Spinal cord (tissue), 10 donors: Measurements from ENCODE around the gene PLEKHG1. TPM values are rescaled to one million over a fixed set of nuclear protein-coding genes. Genes with fewer than 3 reads are reported as not detected.
A peak's percentile ranks its signal among the peaks of the same experiment; 100 is the strongest.

Experiments
- DNase-seq, 6 donors: peaks; one replicate each; pipeline versions ENCODE4 v3.0.0 to v3.0.0-alpha.2; 2013 to 2015; ENCODE audit warnings: low spot score in 6 of 6, low read depth in 4 of 6
- H3K27ac ChIP-seq: one replicate; pipeline ENCODE4 v1.5.1; 2013; ENCODE audit warnings: low read depth, low read length, control low read depth
- H3K27me3 ChIP-seq: one replicate; pipeline ENCODE4 v1.6.1; 2013; ENCODE audit warnings: low read length; ENCODE audit not compliant: control insufficient read depth, insufficient read depth
- H3K36me3 ChIP-seq: one replicate; pipeline ENCODE4 v1.6.1; 2013; ENCODE audit warnings: low read length; ENCODE audit not compliant: control insufficient read depth, insufficient read depth
- H3K4me1 ChIP-seq: one replicate; pipeline ENCODE4 v1.6.1; 2013; ENCODE audit warnings: low read length; ENCODE audit not compliant: control insufficient read depth, insufficient read depth
- H3K4me3 ChIP-seq: one replicate; pipeline ENCODE4 v1.5.1; 2013; ENCODE audit warnings: low read depth, low read length, control low read depth
- H3K9me3 ChIP-seq: one replicate; pipeline ENCODE4 v1.6.1; 2013; ENCODE audit warnings: low read length; ENCODE audit not compliant: control insufficient read depth, insufficient read depth
- WGBS: methylation state at CpG from one replicate; pipeline ENCODE4 v1.1.5; 2013; ENCODE audit warnings: missing lambda C conversion rate; ENCODE audit not compliant: insufficient coverage; 5-methylcytosine and 5-hydroxymethylcytosine counted together
- polyA plus RNA-seq, 2 donors: library from polyadenylated mRNA; unstranded; fragments of 120-200 nt; gene quantifications; one replicate each; pipeline ENCODE4 v1.2.1, GENCODE V29; 2013; ENCODE audit not compliant: insufficient read length in 2 of 2
- total RNA-seq, 2 donors: library from RNA; depleted of rRNA in 1 of 2; stranded (reverse); fragments of 120-200 nt in 1 of 2; fragments of >200 nt in 1 of 2; gene quantifications; one replicate each; pipeline versions ENCODE4 v1.2.3 to v1.2.4, GENCODE V29; 2013 to 2014
- donor health status: healthy.

Gene PLEKHG1
- total and polyA plus RNA-seq, 4 donors: 22.7 to 34.4 (median 28.9) TPM

DNA sequence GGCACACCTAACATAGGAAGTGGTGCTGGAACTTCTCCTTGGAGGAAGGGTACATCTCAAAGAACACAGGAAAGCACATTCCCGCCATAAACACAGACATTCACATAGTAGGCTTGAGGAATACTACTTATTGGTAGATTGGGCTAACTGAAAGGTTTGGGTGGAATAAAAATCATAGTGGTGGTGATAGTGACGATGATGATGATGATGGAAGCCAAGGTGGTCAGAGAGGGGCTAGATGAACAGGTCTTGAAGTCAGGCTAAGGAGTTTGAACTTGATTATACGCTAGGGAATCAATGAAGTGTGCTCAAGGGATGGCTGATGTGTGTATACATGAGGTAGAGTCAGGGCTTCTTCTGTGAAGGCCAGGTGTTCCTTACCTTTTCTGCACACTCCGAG is 12.0 kb upstream of the PLEKHG1 start:
- WGBS: 52% methylated on average over 2 of the region's 4 CpGs
- Histone ChIP-seq H3K27ac (no peak overlapping the region), H3K9me3 (no peaks in the 10 kb centered on the region), H3K4me1 (peaks cover 2% of the 10 kb centered on the region), H3K4me3 (no peak overlapping the region), H3K36me3 (no peaks in the 10 kb centered on the region), H3K27me3 (no peaks in the 10 kb centered on the region)
- DNase-seq: no peak

- DNase-seq: no peak
- Histone ChIP-seq H3K4me3 (no peak overlapping the region), H3K36me3 (no peaks in the 10 kb centered on the region), H3K4me1 (peaks cover 2% of the 10 kb centered on the region), H3K27ac (no peak overlapping the region), H3K27me3 (no peaks in the 10 kb centered on the region), H3K9me3 (no peaks in the 10 kb centered on the region)
- 53% methylated on average over 3 of the region's 9 CpGs for WGBS
Observed at GRCh38 chr6:150588888-150589499, 10.7 kb upstream of the PLEKHG1 start.

- Histone ChIP-seq H3K4me3 (no peak overlapping the region), H3K4me1 (peaks cover 2% of the 10 kb centered on the region), H3K27ac (no peak overlapping the region), H3K27me3 (no peaks in the 10 kb centered on the region), H3K9me3 (no peaks in the 10 kb centered on the region), H3K36me3 (no peaks in the 10 kb centered on the region)
- DNase-seq: no peak
Observed at GRCh38 chr6:150589852-150590251, 9.8 kb upstream of the PLEKHG1 start.

DNA sequence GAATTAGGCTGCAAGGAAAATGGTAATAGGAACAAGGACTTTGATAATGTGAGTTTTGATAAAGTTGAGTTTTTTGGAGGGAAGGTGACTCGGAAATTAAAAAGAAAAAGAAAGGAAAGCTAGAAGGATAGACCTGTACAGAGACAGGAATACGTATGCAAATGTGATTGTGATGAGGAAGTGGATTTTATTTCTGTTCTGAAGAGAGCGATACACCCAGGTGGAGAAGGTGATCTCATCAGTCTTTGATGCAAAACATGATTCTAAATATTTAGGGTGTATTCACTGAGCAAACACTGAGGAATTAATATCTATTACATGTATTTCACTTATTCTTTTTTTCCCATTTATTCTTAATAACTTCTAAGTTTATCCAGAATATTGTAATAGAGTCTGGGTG is 9.2 kb upstream of the PLEKHG1 start:
- no peak overlapping the region for H3K27ac ChIP-seq
- no peaks in the 10 kb centered on the region for H3K27me3 ChIP-seq
- no peaks in the 10 kb centered on the region for H3K9me3 ChIP-seq
- H3K4me1 ChIP-seq: peaks cover 2% of the 10 kb centered on the region
- WGBS: 100% methylated on average over 2 of the region's 3 CpGs
- H3K36me3 ChIP-seq: no peaks in the 10 kb centered on the region
- DNase-seq: no peak
- no peak overlapping the region for H3K4me3 ChIP-seq

GRCh38 chr6:150592377-150592995 is 7.2 kb upstream of the PLEKHG1 start:
- Histone ChIP-seq H3K27me3 (no peaks in the 10 kb centered on the region), H3K4me1 (peaks cover 2% of the 10 kb centered on the region), H3K27ac (no peak overlapping the region), H3K9me3 (no peaks in the 10 kb centered on the region), H3K36me3 (no peaks in the 10 kb centered on the region), H3K4me3 (no peak overlapping the region)
- 100% methylated on average over 2 of the region's 5 CpGs for WGBS
- no peak for DNase-seq

- Histone ChIP-seq H3K4me3 (no peak overlapping the region), H3K27ac (no peak overlapping the region), H3K4me1 (peaks cover 2% of the 10 kb centered on the region), H3K27me3 (no peaks in the 10 kb centered on the region), H3K9me3 (no peaks in the 10 kb centered on the region), H3K36me3 (no peaks in the 10 kb centered on the region)
- DNase-seq: no peak
- 92% methylated on average over 2 of the region's 4 CpGs for WGBS
Observed at GRCh38 chr6:150593119-150593518, 6.6 kb upstream of the PLEKHG1 start.

GRCh38 chr6:150596439-150596838 is 3.2 kb upstream of the PLEKHG1 start:
- WGBS: 93% methylated on average over 3 of the region's 7 CpGs
- DNase-seq: no peak
- Histone ChIP-seq H3K4me3 (no peak overlapping the region), H3K36me3 (no peaks in the 10 kb centered on the region), H3K27ac (no peak overlapping the region), H3K4me1 (no peaks in the 10 kb centered on the region), H3K9me3 (no peaks in the 10 kb centered on the region), H3K27me3 (peaks cover 2% of the 10 kb centered on the region)

- Histone ChIP-seq H3K27ac (no peak overlapping the region), H3K27me3 (peaks cover 5% of the 10 kb centered on the region), H3K4me1 (peaks cover 3% of the 10 kb centered on the region), H3K36me3 (no peaks in the 10 kb centered on the region), H3K4me3 (no peak overlapping the region), H3K9me3 (no peaks in the 10 kb centered on the region)
- 80% methylated on average over 1 of the region's 4 CpGs for WGBS
- DNase-seq: no peak
Observed at GRCh38 chr6:150598401-150598800, 1.3 kb upstream of the PLEKHG1 start.

DNA sequence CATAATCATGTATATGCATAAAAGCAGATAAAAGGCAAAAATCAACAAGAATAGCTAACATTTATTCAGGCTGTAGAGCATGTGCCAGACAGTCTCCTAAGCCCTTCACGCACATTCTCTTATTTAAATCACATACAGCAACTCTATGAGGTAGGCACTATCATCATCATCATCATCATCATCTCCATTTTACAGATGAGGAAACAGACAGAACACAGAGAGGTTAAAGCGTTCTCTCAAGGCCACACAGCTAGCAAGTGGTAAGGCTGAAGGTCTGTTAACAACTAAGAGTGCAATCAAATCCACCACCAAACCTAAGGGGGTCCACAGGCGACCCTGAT is 857 bp upstream of the PLEKHG1 start:
- H3K36me3 ChIP-seq: no peaks in the 10 kb centered on the region
- H3K27ac ChIP-seq: no peak overlapping the region
- peaks cover 3% of the 10 kb centered on the region for H3K4me1 ChIP-seq
- no peaks in the 10 kb centered on the region for H3K9me3 ChIP-seq
- no CpG with 5 or more reads among the region's 3 CpGs for WGBS
- DNase-seq: no peak
- H3K27me3 ChIP-seq: peaks cover 5% of the 10 kb centered on the region
- peak overlapping the region; percentile 83 for H3K4me3 ChIP-seq

- Histone ChIP-seq H3K4me1 (peaks cover 3% of the 10 kb centered on the region), H3K9me3 (no peaks in the 10 kb centered on the region), H3K27ac (peak overlapping the region; percentile 93), H3K27me3 (peaks cover 5% of the 10 kb centered on the region), H3K4me3 (peak overlapping the region; percentile 83), H3K36me3 (no peaks in the 10 kb centered on the region)
- no peak for DNase-seq
- WGBS: under 1% methylated on average over 38 of the region's 38 CpGs
Observed at GRCh38 chr6:150600010-150600300, 270 bp downstream of the PLEKHG1 start.
